ENCODE results near the gene SENP2.
"Not testable (repeated sequence)": the region's sequence is repeated elsewhere in the genome, so short reads cannot be mapped to it uniquely, and the experiment has no call there.

Gene SENP2

GRCh38 chr3:185585859-185586685 is at the start of gene SENP2:
Gene SENP2 (plus strand): TSS chr3:185586295. CDS start chr3:185586414, 119 bp downstream.
- DNase-seq (ENCODE audit: low read depth in 2 of 3, low spot score in 1 of 3): peak; percentile 98 to 99 (median 99)

GRCh38 chr3:185537369-185537970 is 48.6 kb upstream of the SENP2 start:
- DNase-seq (ENCODE audit: low read depth in 2 of 3, low spot score in 1 of 3): peak; percentile 21 to 38 (median 28)

- no peak for DNase-seq (ENCODE audit: low read depth in 2 of 3, low spot score in 1 of 3)
These were observed 46.2 kb upstream of the SENP2 start for GRCh38 chr3:185539934-185540333.

- DNase-seq (ENCODE audit: low read depth in 2 of 3, low spot score in 1 of 3): no peak
These were observed 45.4 kb upstream of the SENP2 start for GRCh38 chr3:185540695-185541094.

GRCh38 chr3:185549122-185549521 is 37.0 kb upstream of the SENP2 start:
- DNase-seq (ENCODE audit: low read depth in 2 of 3, low spot score in 1 of 3): no peak

- no peak for DNase-seq (ENCODE audit: low read depth in 2 of 3, low spot score in 1 of 3)
These were observed 36.4 kb upstream of the SENP2 start for GRCh38 chr3:185549651-185550111.

GRCh38 chr3:185552358-185552877 is 33.7 kb upstream of the SENP2 start, which contains the start of gene LIPH:
Gene LIPH (minus strand): TSS chr3:185552588. CDS start chr3:185552471, 117 bp downstream.
- peak in 2 of 3 donors; percentile 21 to 33 for DNase-seq (ENCODE audit: low read depth in 2 of 3, low spot score in 1 of 3)

GRCh38 chr3:185555101-185555501 is 31.0 kb upstream of the SENP2 start:
- no peak for DNase-seq (ENCODE audit: low read depth in 2 of 3, low spot score in 1 of 3)

GRCh38 chr3:185555860-185556347 is 30.2 kb upstream of the SENP2 start:
- DNase-seq (ENCODE audit: low read depth in 2 of 3, low spot score in 1 of 3): no peak

GRCh38 chr3:185556640-185557039 is 29.5 kb upstream of the SENP2 start:
- DNase-seq (ENCODE audit: low read depth in 2 of 3, low spot score in 1 of 3): not testable (repeated sequence)

- no peak for DNase-seq (ENCODE audit: low read depth in 2 of 3, low spot score in 1 of 3)
These were observed 27.7 kb upstream of the SENP2 start for GRCh38 chr3:185558395-185558794.

- DNase-seq (ENCODE audit: low read depth in 2 of 3, low spot score in 1 of 3): no peak
These were observed 26.4 kb upstream of the SENP2 start for GRCh38 chr3:185559706-185560090.

- no peak for DNase-seq (ENCODE audit: low read depth in 2 of 3, low spot score in 1 of 3)
These were observed 25.4 kb upstream of the SENP2 start for GRCh38 chr3:185560676-185561075.

- no peak for DNase-seq (ENCODE audit: low read depth in 2 of 3, low spot score in 1 of 3)
These were observed 24.6 kb upstream of the SENP2 start for GRCh38 chr3:185561374-185561943.

GRCh38 chr3:185561958-185562357 is 24.1 kb upstream of the SENP2 start:
- DNase-seq (ENCODE audit: low read depth in 2 of 3, low spot score in 1 of 3): no peak

- DNase-seq (ENCODE audit: low read depth in 2 of 3, low spot score in 1 of 3): no peak
These were observed 13.9 kb upstream of the SENP2 start for GRCh38 chr3:185572183-185572582.

- DNase-seq (ENCODE audit: low read depth in 2 of 3, low spot score in 1 of 3): peak in 2 of 3 donors; percentile 22 to 68
These were observed 10.8 kb upstream of the SENP2 start for GRCh38 chr3:185575108-185575869.

- no peak for DNase-seq (ENCODE audit: low read depth in 2 of 3, low spot score in 1 of 3)
These were observed 3.9 kb upstream of the SENP2 start for GRCh38 chr3:185582236-185582635.

GRCh38 chr3:185582871-185583270 is 3.2 kb upstream of the SENP2 start:
- no peak for DNase-seq (ENCODE audit: low read depth in 2 of 3, low spot score in 1 of 3)

GRCh38 chr3:185583925-185584324 is 2.2 kb upstream of the SENP2 start:
- no peak for DNase-seq (ENCODE audit: low read depth in 2 of 3, low spot score in 1 of 3)

- no peak for DNase-seq (ENCODE audit: low read depth in 2 of 3, low spot score in 1 of 3)
These were observed 1.4 kb upstream of the SENP2 start for GRCh38 chr3:185584686-185585085.
